AG09309 (cell line): ENCODE data around the gene HES1.
"Not testable (repeated sequence)": the region's sequence is repeated elsewhere in the genome, so short reads cannot be mapped to it uniquely, and the experiment has no call there.

Experiments
- DNase-seq: peaks from one replicate; pipeline ENCODE4 v3.0.0-alpha.2; 2010; ENCODE audit warnings: low read depth
- H3K4me3 ChIP-seq: 2 replicates; pipeline ENCODE4 v1.5.1; 2011; ENCODE audit warnings: mild to moderate bottlenecking, low read depth, low read length, moderate library complexity; ENCODE audit not compliant: control insufficient read depth
- TF ChIP-seq, protein P1 (sequence below): IDR thresholded peaks from 2 replicates; pipeline ENCODE4 v1.5.1; 2011; ENCODE audit warnings: mild to moderate bottlenecking, low read depth, low read length, inconsistent platforms; ENCODE audit not compliant: insufficient read depth, control insufficient read depth; ENCODE audit errors: missing control alignments

The HES1 gene

DNA sequence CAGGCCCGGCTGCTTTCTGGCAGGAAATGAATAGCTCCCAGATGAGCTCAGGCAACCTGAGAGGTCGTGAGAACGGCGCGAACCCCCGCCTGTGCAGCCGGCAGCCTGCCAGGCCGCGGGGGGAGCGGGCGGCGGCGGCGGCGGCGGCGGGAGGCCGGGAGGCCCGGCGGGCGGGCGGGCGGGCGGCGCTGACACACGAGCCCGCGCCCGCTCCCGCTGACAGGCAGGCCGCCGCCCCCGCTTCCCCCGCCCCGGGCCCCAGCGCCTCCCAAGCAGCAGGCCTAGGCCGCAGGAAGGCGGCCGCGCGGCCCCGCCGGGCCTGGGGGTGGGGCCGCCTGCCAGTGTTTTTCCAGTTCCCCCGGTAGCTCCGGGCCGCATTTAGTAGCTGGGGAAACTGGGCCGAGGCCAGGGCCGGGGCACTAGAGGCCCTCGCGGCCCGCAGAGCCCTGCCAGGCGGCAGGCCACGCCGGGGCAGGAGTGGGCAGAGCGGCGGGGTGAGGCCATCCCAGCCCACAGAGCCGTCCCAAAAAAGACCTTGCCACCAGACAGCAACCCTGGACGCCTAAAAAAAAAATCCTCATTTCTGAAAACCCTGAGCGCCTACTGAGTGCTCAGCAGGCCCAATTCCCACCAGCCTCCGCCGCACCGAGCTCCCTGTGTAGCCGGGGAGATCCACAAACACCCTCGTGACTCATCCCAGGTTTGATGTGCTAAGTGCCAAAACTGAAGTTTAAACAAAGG lies 5.6 kb downstream of the HES1 start:
- TF ChIP-seq, protein P1, sequence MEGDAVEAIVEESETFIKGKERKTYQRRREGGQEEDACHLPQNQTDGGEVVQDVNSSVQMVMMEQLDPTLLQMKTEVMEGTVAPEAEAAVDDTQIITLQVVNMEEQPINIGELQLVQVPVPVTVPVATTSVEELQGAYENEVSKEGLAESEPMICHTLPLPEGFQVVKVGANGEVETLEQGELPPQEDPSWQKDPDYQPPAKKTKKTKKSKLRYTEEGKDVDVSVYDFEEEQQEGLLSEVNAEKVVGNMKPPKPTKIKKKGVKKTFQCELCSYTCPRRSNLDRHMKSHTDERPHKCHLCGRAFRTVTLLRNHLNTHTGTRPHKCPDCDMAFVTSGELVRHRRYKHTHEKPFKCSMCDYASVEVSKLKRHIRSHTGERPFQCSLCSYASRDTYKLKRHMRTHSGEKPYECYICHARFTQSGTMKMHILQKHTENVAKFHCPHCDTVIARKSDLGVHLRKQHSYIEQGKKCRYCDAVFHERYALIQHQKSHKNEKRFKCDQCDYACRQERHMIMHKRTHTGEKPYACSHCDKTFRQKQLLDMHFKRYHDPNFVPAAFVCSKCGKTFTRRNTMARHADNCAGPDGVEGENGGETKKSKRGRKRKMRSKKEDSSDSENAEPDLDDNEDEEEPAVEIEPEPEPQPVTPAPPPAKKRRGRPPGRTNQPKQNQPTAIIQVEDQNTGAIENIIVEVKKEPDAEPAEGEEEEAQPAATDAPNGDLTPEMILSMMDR: no peak
- DNase-seq: peak; percentile 64
- H3K4me3 ChIP-seq: peak overlapping the region; percentile 29

GRCh38 chr3:194142156-194142910 lies 6.4 kb downstream of the HES1 start:
- no peak for DNase-seq
- TF ChIP-seq, protein P1: no peak
- H3K4me3 ChIP-seq: no peak overlapping the region

DNA sequence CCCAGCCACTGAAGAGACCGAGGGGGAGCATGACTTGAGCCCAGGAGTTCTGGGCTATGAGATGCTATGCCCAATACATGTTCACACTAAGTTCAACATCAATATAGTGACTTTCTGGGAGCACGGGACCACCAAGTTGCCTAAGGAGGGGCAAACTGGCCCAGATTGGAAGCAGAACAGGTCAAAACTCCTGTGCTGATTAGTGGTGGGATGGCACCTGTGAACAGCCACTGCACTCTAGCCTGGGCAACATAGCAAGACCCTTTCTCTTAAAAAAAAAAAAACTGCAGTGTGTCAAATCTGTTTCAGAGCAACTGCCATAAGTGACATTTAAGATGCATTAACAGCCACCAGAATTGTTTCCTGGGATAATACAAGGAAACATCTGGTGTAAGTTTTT lies 9.8 kb downstream of the HES1 start:
- TF ChIP-seq, protein P1: no peak
- DNase-seq: no peak
- no peak overlapping the region for H3K4me3 ChIP-seq

DNA sequence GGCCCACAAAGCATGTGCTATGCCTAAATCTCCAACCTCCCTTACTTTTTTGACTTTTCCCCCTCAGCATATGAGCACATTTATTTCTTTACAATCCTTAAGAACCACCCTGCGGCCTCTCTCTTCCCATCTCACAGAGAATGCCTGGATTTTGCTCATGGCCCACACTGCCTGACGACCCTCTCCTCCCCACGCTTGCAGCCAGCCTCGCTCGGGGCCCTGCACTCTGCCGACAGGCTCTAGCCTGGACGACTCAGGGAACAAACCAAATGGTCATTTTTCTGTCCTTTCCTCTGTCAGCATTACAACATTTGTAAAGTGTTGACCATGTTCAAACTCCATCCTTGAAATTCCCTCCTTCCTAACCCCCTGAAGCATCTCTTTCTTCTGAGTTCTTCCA lies 11.7 kb downstream of the HES1 start:
- H3K4me3 ChIP-seq: no peak overlapping the region
- DNase-seq: no peak
- TF ChIP-seq, protein P1: no peak

DNA sequence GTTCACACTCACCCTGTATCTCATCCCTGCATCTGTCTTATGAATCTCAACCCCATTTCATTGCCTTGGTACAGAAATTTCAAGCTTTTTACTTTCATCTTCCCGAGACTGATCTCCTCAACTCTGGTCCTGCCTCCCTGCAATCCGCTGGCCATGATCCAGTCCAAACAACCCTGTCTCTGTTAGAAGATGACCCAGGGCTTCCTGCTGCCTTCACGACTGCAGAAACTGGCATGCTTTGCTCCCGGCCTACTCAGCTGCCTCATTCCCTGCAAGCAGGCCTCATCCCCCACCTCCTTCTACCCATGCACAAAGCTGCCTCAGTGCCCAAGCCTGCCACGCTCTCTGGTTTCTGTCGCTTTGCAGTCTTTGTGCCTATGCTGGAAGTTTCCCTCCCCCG lies 12.4 kb downstream of the HES1 start:
- DNase-seq: no peak
- TF ChIP-seq, protein P1: no peak
- H3K4me3 ChIP-seq: no peak overlapping the region

GRCh38 chr3:194150252-194150934 lies 14.4 kb downstream of the HES1 start:
- TF ChIP-seq, protein P1: no peak
- DNase-seq: no peak
- H3K4me3 ChIP-seq: no peak overlapping the region

DNA sequence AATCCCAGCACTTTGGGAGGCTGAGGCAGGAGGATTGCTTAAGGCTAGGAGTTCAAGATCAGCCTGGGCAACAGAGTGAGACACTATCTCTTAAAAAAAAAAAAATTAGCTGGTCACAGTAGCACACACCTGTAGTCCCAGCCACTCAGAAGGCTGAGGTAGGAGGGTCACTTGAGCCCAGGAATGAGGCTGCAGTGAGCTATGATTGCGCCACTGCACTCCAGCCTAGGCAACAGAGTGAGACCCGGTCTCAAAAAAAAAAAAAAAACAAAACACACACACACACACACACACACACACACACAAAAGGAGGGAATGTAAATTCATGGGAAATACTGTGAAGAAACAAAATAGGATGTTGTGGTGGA lies 15.0 kb downstream of the HES1 start:
- DNase-seq, H3K4me3 ChIP-seq: not testable (repeated sequence)
